Neural progenitor cell (in vitro differentiated cells): ENCODE results near the gene NRN1L. TPM values are rescaled to one million over a fixed set of nuclear protein-coding genes. Genes with fewer than 3 reads are reported as not detected.

Experiments used
- DNase-seq: peaks from one replicate; pipeline ENCODE4 v3.0.0-alpha.2; 2016; ENCODE audit warnings: low spot score
- H2AFZ ChIP-seq: fragments of 200-600 bp; sonication (generic); replicated peaks from 2 replicates; pipeline ENCODE4 v1.6.1; 2016; ENCODE audit warnings: antibody characterized with exemption
- H3F3A ChIP-seq: fragments of 200-600 bp; sonication (generic); 2 replicates; pipeline ENCODE4 v1.6.1; 2016; ENCODE audit warnings: antibody characterized with exemption, low read depth
- H3K27ac ChIP-seq: fragments of 200-600 bp; sonication (generic); 2 replicates; pipeline ENCODE4 v1.5.1; 2016; ENCODE audit warnings: mild to moderate bottlenecking
- H3K27me3 ChIP-seq: fragments of 200-600 bp; sonication (generic); 2 replicates; pipeline ENCODE4 v1.6.1; 2016; ENCODE audit warnings: mild to moderate bottlenecking, moderate library complexity
- H3K36me3 ChIP-seq: fragments of 200-600 bp; sonication (generic); 2 replicates; pipeline ENCODE4 v1.5.1; 2016
- H3K4me1 ChIP-seq: fragments of 200-600 bp; sonication (generic); 2 replicates; pipeline ENCODE4 v1.6.1; 2016; ENCODE audit warnings: mixed run types
- H3K4me2 ChIP-seq: fragments of 200-600 bp; sonication (generic); 2 replicates; pipeline ENCODE4 v1.6.1; 2016
- H3K4me3 ChIP-seq: fragments of 200-600 bp; sonication (generic); 2 replicates; pipeline ENCODE4 v1.5.1; 2016
- H3K79me2 ChIP-seq: fragments of 200-600 bp; sonication (generic); 2 replicates; pipeline ENCODE4 v1.6.1; 2016; ENCODE audit warnings: low read depth
- H3K9ac ChIP-seq: fragments of 200-600 bp; sonication (generic); 2 replicates; pipeline ENCODE4 v1.6.1; 2016
- H3K9me3 ChIP-seq: fragments of 200-600 bp; sonication (generic); 2 replicates; pipeline ENCODE4 v1.5.1; 2016; ENCODE audit warnings: low read depth
- H4K20me1 ChIP-seq: fragments of 200-600 bp; sonication (generic); 2 replicates; pipeline ENCODE4 v1.6.1; 2016; ENCODE audit warnings: low read depth
- H3K27ac Mint-ChIP-seq: 3 replicates; pipeline ENCODE4 v1.8.0; 2021; ENCODE audit warnings: mixed read lengths
- H3K27me3 Mint-ChIP-seq: 2 replicates; pipeline ENCODE4 v1.8.0; 2022; ENCODE audit warnings: low read depth, mild to moderate bottlenecking, inconsistent platforms, moderate library complexity, mixed read lengths; ENCODE audit not compliant: insufficient read depth
- H3K36me3 Mint-ChIP-seq: 3 replicates; pipeline ENCODE4 v1.8.0; 2021; ENCODE audit warnings: mixed read lengths
- H3K4me1 Mint-ChIP-seq: 3 replicates; pipeline ENCODE4 v1.8.0; 2021; ENCODE audit warnings: mixed read lengths
- H3K4me3 Mint-ChIP-seq: 3 replicates; pipeline ENCODE4 v1.8.0; 2021; ENCODE audit warnings: mild to moderate bottlenecking, moderate library complexity, mixed read lengths
- H3K9me3 Mint-ChIP-seq: 3 replicates; pipeline ENCODE4 v1.8.0; 2020; ENCODE audit warnings: mixed read lengths
- CTCF ChIP-seq: fragments of 200-600 bp; sonication (generic); IDR thresholded peaks from 2 replicates; pipeline ENCODE4 v1.5.1; 2017; ENCODE audit warnings: antibody characterized with exemption, mild to moderate bottlenecking
- EZH2 ChIP-seq: fragments of 200-600 bp; sonication (generic); IDR thresholded peaks from 2 replicates; pipeline ENCODE4 v1.6.1; 2017; ENCODE audit warnings: antibody characterized with exemption, mild to moderate bottlenecking, moderate library complexity
- EZH2phosphoT487 ChIP-seq: fragments of 200-600 bp; sonication (generic); IDR thresholded peaks from 2 replicates; pipeline ENCODE4 v1.6.1; 2017; ENCODE audit warnings: antibody characterized with exemption
- total RNA-seq: library from RNA; depleted of rRNA; stranded (reverse); fragments of >200 nt; gene quantifications from 2 replicates; pipeline ENCODE4 v1.2.3, GENCODE V29; 2015; ENCODE audit warnings: low replicate concordance

Gene NRN1L
- total RNA-seq, 1 donor from 2014 or later, result 0.54 TPM

GRCh38 chr16:67917140-67917851 lies 32.6 kb downstream of the NRN1L start:
- H3K36me3 Mint-ChIP-seq, result peaks cover 6% of the 10 kb centered on the region
- no peaks in the 10 kb centered on the region for H3K36me3 ChIP-seq
- H2AFZ ChIP-seq, result no peak overlapping the region
- no peak overlapping the region for H3K4me3 Mint-ChIP-seq
- H3K27ac ChIP-seq, result no peak overlapping the region
- no peak overlapping the region for H3K9ac ChIP-seq
- no peaks in the 10 kb centered on the region for H3K27me3 ChIP-seq
- H3K4me1 ChIP-seq, result no peaks in the 10 kb centered on the region
- TF ChIP-seq EZH2phosphoT487, result no peak
- peaks cover 4% of the 10 kb centered on the region for H3K27me3 Mint-ChIP-seq
- no peaks in the 10 kb centered on the region for H3K79me2 ChIP-seq
- H3F3A ChIP-seq, result no peaks in the 10 kb centered on the region
- H3K4me3 ChIP-seq, result no peak overlapping the region
- H3K27ac Mint-ChIP-seq, result peak overlapping the region; percentile 9
- peaks cover 2% of the 10 kb centered on the region for H3K4me1 Mint-ChIP-seq
- no peak for DNase-seq
- H3K4me2 ChIP-seq, result no peak overlapping the region
- H4K20me1 ChIP-seq, result peaks cover 40% of the 10 kb centered on the region
- H3K9me3 ChIP-seq, result no peaks in the 10 kb centered on the region
- H3K9me3 Mint-ChIP-seq, result no peaks in the 10 kb centered on the region

- Histone ChIP-seq H2AFZ (no peak overlapping the region), H3K4me2 (no peak overlapping the region), H3K27me3 (no peaks in the 10 kb centered on the region), H3K9me3 (no peaks in the 10 kb centered on the region), H3K9ac (no peak overlapping the region), H3K4me1 (no peaks in the 10 kb centered on the region), H3K27ac (no peak overlapping the region), H4K20me1 (peaks cover 45% of the 10 kb centered on the region), H3K79me2 (no peaks in the 10 kb centered on the region), H3K4me3 (no peak overlapping the region), H3K36me3 (no peaks in the 10 kb centered on the region), H3F3A (no peaks in the 10 kb centered on the region)
- DNase-seq, result no peak
- Mint-ChIP-seq H3K9me3 (no peaks in the 10 kb centered on the region), H3K4me3 (no peak overlapping the region), H3K27me3 (peaks cover 4% of the 10 kb centered on the region), H3K27ac (peak overlapping the region; percentile 9), H3K36me3 (peaks cover 6% of the 10 kb centered on the region), H3K4me1 (peaks cover 2% of the 10 kb centered on the region)
- TF ChIP-seq CTCF (no peak), EZH2phosphoT487 (no peak)
Observed at GRCh38 chr16:67917852-67918236, 33.2 kb downstream of the NRN1L start.

GRCh38 chr16:67919622-67920221 lies 35.0 kb downstream of the NRN1L start:
- Mint-ChIP-seq H3K4me3 (no peak overlapping the region), H3K4me1 (no peaks in the 10 kb centered on the region), H3K9me3 (no peaks in the 10 kb centered on the region), H3K27me3 (peaks cover 4% of the 10 kb centered on the region), H3K27ac (no peak overlapping the region), H3K36me3 (peaks cover 4% of the 10 kb centered on the region)
- Histone ChIP-seq H3K4me3 (no peak overlapping the region), H3K9ac (no peak overlapping the region), H3F3A (no peaks in the 10 kb centered on the region), H3K4me1 (no peaks in the 10 kb centered on the region), H3K9me3 (no peaks in the 10 kb centered on the region), H3K27ac (no peak overlapping the region), H3K36me3 (no peaks in the 10 kb centered on the region), H3K4me2 (no peak overlapping the region), H3K79me2 (no peaks in the 10 kb centered on the region), H4K20me1 (peaks cover 63% of the 10 kb centered on the region), H2AFZ (no peak overlapping the region), H3K27me3 (no peaks in the 10 kb centered on the region)
- no peak for TF ChIP-seq EZH2phosphoT487
- TF ChIP-seq EZH2, result no peak
- no peak for TF ChIP-seq CTCF
- DNase-seq, result no peak

- H3K4me1 Mint-ChIP-seq, result no peaks in the 10 kb centered on the region
- Histone ChIP-seq H3K27me3 (no peaks in the 10 kb centered on the region), H4K20me1 (peaks cover 78% of the 10 kb centered on the region), H3K4me2 (no peak overlapping the region), H3K9me3 (no peaks in the 10 kb centered on the region), H3K4me3 (no peak overlapping the region), H3K79me2 (no peaks in the 10 kb centered on the region), H2AFZ (no peak overlapping the region), H3F3A (no peaks in the 10 kb centered on the region), H3K9ac (no peak overlapping the region), H3K4me1 (no peaks in the 10 kb centered on the region), H3K27ac (no peak overlapping the region), H3K36me3 (no peaks in the 10 kb centered on the region)
- H3K36me3 Mint-ChIP-seq, result peaks cover 2% of the 10 kb centered on the region
- H3K27ac Mint-ChIP-seq, result peak overlapping the region; percentile 62
- TF ChIP-seq CTCF, result no peak
- TF ChIP-seq EZH2, result no peak
- no peak for TF ChIP-seq EZH2phosphoT487
- no peaks in the 10 kb centered on the region for H3K9me3 Mint-ChIP-seq
- H3K27me3 Mint-ChIP-seq, result peaks cover 2% of the 10 kb centered on the region
- DNase-seq, result no peak
- H3K4me3 Mint-ChIP-seq, result no peak overlapping the region
Observed at GRCh38 chr16:67922221-67922620, 37.5 kb downstream of the NRN1L start.
